ENCODE data around the gene CBLN3.

DNA sequence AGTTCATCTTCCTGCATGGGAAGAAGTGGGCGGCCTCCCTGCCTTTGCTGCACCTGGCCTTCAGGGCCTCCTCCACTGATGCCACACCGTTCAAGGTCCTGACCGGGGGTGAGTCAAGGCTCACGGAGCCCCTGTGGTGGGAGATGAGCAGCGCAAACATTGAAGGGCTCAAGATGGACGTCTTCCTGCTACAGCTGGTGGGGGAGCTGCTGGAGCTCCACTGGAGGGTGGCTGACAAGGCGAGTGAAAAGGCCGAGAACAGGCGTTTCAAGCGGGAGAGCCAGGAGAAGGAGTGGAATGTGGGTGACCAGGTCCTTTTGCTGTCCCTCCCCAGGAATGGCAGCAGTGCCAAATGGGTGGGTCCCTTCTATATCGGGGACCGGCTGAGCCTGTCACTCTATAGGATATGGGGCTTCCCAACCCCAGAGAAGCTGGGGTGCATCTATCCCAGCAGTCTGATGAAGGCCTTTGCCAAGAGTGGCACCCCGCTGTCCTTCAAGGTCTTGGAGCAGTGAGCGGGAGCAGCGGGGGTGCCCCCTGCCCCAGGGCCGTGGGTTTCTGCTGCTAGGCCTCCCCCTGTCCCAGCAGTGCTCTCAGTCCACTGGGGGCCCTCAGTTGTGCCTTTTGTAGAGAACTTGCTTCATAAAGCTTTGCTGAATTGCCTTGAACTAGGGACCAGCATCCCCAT, 12.4 kb downstream of the CBLN3 start:
- no peak for TF ChIP-seq POLR2A (IDR thresholded peaks at IDR 0.05; ENCODE audit: low read length)
- TF ChIP-seq, protein P1, sequence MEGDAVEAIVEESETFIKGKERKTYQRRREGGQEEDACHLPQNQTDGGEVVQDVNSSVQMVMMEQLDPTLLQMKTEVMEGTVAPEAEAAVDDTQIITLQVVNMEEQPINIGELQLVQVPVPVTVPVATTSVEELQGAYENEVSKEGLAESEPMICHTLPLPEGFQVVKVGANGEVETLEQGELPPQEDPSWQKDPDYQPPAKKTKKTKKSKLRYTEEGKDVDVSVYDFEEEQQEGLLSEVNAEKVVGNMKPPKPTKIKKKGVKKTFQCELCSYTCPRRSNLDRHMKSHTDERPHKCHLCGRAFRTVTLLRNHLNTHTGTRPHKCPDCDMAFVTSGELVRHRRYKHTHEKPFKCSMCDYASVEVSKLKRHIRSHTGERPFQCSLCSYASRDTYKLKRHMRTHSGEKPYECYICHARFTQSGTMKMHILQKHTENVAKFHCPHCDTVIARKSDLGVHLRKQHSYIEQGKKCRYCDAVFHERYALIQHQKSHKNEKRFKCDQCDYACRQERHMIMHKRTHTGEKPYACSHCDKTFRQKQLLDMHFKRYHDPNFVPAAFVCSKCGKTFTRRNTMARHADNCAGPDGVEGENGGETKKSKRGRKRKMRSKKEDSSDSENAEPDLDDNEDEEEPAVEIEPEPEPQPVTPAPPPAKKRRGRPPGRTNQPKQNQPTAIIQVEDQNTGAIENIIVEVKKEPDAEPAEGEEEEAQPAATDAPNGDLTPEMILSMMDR (IDR thresholded peaks at IDR 0.05) = no peak
- TF ChIP-seq, protein P2, sequence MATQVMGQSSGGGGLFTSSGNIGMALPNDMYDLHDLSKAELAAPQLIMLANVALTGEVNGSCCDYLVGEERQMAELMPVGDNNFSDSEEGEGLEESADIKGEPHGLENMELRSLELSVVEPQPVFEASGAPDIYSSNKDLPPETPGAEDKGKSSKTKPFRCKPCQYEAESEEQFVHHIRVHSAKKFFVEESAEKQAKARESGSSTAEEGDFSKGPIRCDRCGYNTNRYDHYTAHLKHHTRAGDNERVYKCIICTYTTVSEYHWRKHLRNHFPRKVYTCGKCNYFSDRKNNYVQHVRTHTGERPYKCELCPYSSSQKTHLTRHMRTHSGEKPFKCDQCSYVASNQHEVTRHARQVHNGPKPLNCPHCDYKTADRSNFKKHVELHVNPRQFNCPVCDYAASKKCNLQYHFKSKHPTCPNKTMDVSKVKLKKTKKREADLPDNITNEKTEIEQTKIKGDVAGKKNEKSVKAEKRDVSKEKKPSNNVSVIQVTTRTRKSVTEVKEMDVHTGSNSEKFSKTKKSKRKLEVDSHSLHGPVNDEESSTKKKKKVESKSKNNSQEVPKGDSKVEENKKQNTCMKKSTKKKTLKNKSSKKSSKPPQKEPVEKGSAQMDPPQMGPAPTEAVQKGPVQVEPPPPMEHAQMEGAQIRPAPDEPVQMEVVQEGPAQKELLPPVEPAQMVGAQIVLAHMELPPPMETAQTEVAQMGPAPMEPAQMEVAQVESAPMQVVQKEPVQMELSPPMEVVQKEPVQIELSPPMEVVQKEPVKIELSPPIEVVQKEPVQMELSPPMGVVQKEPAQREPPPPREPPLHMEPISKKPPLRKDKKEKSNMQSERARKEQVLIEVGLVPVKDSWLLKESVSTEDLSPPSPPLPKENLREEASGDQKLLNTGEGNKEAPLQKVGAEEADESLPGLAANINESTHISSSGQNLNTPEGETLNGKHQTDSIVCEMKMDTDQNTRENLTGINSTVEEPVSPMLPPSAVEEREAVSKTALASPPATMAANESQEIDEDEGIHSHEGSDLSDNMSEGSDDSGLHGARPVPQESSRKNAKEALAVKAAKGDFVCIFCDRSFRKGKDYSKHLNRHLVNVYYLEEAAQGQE (IDR thresholded peaks at IDR 0.05) = no peak
- TF ChIP-seq JUN (IDR thresholded peaks at IDR 0.05) = no peak
- TF ChIP-seq, protein P3, sequence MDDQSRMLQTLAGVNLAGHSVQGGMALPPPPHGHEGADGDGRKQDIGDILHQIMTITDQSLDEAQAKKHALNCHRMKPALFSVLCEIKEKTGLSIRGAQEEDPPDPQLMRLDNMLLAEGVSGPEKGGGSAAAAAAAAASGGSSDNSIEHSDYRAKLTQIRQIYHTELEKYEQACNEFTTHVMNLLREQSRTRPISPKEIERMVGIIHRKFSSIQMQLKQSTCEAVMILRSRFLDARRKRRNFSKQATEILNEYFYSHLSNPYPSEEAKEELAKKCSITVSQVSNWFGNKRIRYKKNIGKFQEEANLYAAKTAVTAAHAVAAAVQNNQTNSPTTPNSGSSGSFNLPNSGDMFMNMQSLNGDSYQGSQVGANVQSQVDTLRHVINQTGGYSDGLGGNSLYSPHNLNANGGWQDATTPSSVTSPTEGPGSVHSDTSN (IDR thresholded peaks at IDR 0.05) = no peak
- no peak for TF ChIP-seq RAD21 (conservative IDR thresholded peaks at IDR 0.05 in 1 of 2, IDR thresholded peaks at IDR 0.05 in 1 of 2)
- TF ChIP-seq MAZ (IDR thresholded peaks at IDR 0.05; ENCODE audit: borderline replicate concordance, low read depth, low read length) = no peak
- no peak for TF ChIP-seq EP300 (IDR thresholded peaks at IDR 0.05)
- TF ChIP-seq PHF8 (IDR thresholded peaks at IDR 0.05; ENCODE audit: borderline replicate concordance, low read depth) = no peak
- no peak for TF ChIP-seq CBX8 (IDR thresholded peaks at IDR 0.05)
- no peak for TF ChIP-seq CHD2 (IDR thresholded peaks at IDR 0.05; ENCODE audit: low read length, partially characterized antibody)
- TF ChIP-seq EHF (CRISPR knock-in tag; IDR thresholded peaks at IDR 0.05) = no peak
- no peak for TF ChIP-seq HDAC2 (IDR thresholded peaks at IDR 0.05)
- no peak for TF ChIP-seq MAX (IDR thresholded peaks at IDR 0.05)

All from A549 (cell line).